Suprapubic skin (tissue), 4 donors: ENCODE results near the gene TGFB1I1. TPM values are rescaled to one million over a fixed set of nuclear protein-coding genes. Genes with fewer than 3 reads are reported as not detected.

ENCODE experiments used
- DNase-seq, 2 donors: peaks; one replicate each; pipeline ENCODE4 v3.0.0-alpha.2; 2019; ENCODE audit warnings: low spot score in 2 of 2
- H3K27ac ChIP-seq: fragments of 200-600 bp; sonication (generic); one replicate; pipeline ENCODE4 v1.5.1; 2019
- H3K27me3 ChIP-seq: fragments of 200-600 bp; sonication (generic); one replicate; pipeline ENCODE4 v1.5.1; 2019
- H3K36me3 ChIP-seq: fragments of 200-600 bp; sonication (generic); one replicate; pipeline ENCODE4 v1.5.1; 2019
- H3K4me1 ChIP-seq: fragments of 200-600 bp; sonication (generic); one replicate; pipeline ENCODE4 v1.5.1; 2019
- H3K4me3 ChIP-seq: fragments of 200-600 bp; sonication (generic); one replicate; pipeline ENCODE4 v1.5.1; 2019; ENCODE audit warnings: mild to moderate bottlenecking
- H3K9me3 ChIP-seq: fragments of 200-600 bp; sonication (generic); one replicate; pipeline ENCODE4 v1.5.1; 2019
- EP300 ChIP-seq: sonication (generic); formaldehyde crosslinking; IDR thresholded peaks from one replicate; pipeline ENCODE4 v1.6.1; 2017; ENCODE audit warnings: antibody characterized with exemption
- POLR2A ChIP-seq, 2 donors: fragments of 450-650 bp; IDR thresholded peaks; one replicate each; pipeline ENCODE4 v1.6.1; 2017; ENCODE audit warnings: antibody characterized with exemption in 2 of 2, mild to moderate bottlenecking in 2 of 2, moderate library complexity in 2 of 2
- POLR2AphosphoS5 ChIP-seq, 3 donors: sonication (generic); formaldehyde crosslinking; IDR thresholded peaks; one replicate each; pipeline ENCODE4 v1.6.1; 2017; ENCODE audit warnings: antibody characterized with exemption in 3 of 3
- WGBS: methylation state at CpG from one replicate; pipeline ENCODE4 v1.1.5; 2018; 5-methylcytosine and 5-hydroxymethylcytosine counted together
- total RNA-seq, 4 donors: library from RNA; depleted of rRNA; stranded (reverse); fragments of >200 nt; gene quantifications; one replicate each; pipeline ENCODE4 v1.1.0, GENCODE V29; 2016
- TF ChIP-seq, protein P1 (sequence below), 2 donors: fragments of 200-600 bp in 1 of 2; fragments of 450-650 bp in 1 of 2; sonication (generic) in 1 of 2; IDR thresholded peaks; one replicate each; pipeline ENCODE4 v1.5.1; 2016 to 2019; ENCODE audit warnings: antibody characterized with exemption in 2 of 2, mild to moderate bottlenecking in 1 of 2, moderate library complexity in 1 of 2

TGFB1I1 gene
- total RNA-seq, 4 donors from 2014 or later: 13.2 to 18.8 (median 14.6) TPM

DNA sequence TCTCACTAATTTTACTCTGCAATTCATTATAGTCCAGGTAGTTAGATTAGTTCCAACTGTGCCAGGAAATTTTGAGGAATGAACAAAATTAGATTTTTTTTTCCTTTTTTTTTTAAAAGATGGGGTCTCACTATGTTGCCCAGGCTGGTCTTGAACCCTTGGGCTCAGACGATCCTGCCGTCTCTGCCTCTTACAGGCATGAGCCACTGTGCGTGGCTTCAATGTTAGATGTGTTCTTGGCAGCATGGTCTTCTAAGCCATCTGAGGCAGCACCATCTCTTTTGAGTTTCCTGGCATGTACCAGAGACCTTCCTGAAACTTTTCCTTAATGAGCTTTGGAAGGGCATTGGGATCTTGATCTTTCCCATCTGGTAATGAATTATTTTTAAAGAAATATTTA is 53.2 kb downstream of the TGFB1I1 start:
- no peak for DNase-seq
- H3K4me1 ChIP-seq: peaks cover 18% of the 10 kb centered on the region
- TF ChIP-seq POLR2AphosphoS5 (IDR thresholded peaks at IDR 0.05) (no peak), POLR2A (IDR thresholded peaks at IDR 0.05) (no peak), EP300 (no peak)
- TF ChIP-seq, protein P1, sequence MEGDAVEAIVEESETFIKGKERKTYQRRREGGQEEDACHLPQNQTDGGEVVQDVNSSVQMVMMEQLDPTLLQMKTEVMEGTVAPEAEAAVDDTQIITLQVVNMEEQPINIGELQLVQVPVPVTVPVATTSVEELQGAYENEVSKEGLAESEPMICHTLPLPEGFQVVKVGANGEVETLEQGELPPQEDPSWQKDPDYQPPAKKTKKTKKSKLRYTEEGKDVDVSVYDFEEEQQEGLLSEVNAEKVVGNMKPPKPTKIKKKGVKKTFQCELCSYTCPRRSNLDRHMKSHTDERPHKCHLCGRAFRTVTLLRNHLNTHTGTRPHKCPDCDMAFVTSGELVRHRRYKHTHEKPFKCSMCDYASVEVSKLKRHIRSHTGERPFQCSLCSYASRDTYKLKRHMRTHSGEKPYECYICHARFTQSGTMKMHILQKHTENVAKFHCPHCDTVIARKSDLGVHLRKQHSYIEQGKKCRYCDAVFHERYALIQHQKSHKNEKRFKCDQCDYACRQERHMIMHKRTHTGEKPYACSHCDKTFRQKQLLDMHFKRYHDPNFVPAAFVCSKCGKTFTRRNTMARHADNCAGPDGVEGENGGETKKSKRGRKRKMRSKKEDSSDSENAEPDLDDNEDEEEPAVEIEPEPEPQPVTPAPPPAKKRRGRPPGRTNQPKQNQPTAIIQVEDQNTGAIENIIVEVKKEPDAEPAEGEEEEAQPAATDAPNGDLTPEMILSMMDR (IDR thresholded peaks at IDR 0.05): no peak
- no peaks in the 10 kb centered on the region for H3K36me3 ChIP-seq
- H3K4me3 ChIP-seq: no peak overlapping the region
- H3K9me3 ChIP-seq: no peaks in the 10 kb centered on the region
- H3K27ac ChIP-seq: no peak overlapping the region
- peaks cover 18% of the 10 kb centered on the region for H3K27me3 ChIP-seq
- 93% methylated on average over 3 of the region's 3 CpGs for WGBS

Other genes with a start within 250 kb of the TGFB1I1 start
- gene ITGAM, start 212.2 kb upstream of the TGFB1I1 start, total RNA-seq: 10 to 100 TPM in 1 of 4 donors, 1 to 10 TPM in 2, under 1 TPM in 1; 0.98 to 14.4 (median 3.8) TPM
- gene ITGAX, start 117.0 kb upstream of the TGFB1I1 start, total RNA-seq: 1 to 10 TPM in 3 of 4 donors, not detected in 1; 1.1 to 2.0 (median 1.2) TPM
- not detected for gene ITGAD, start 78.8 kb upstream of the TGFB1I1 start, total RNA-seq
- not detected for gene COX6A2, start 43.8 kb upstream of the TGFB1I1 start, total RNA-seq
- 1 to 10 TPM; 1.0 to 5.3 (median 1.8) TPM for gene ZNF843, start 29.4 kb upstream of the TGFB1I1 start, total RNA-seq
- gene ARMC5, start 12.7 kb upstream of the TGFB1I1 start, total RNA-seq: 10 to 100 TPM in 3 of 4 donors, 1 to 10 TPM in 1; 9.7 to 24.3 (median 17.9) TPM
- gene SLC5A2, start 11.0 kb downstream of the TGFB1I1 start, total RNA-seq: 1 to 10 TPM in 2 of 4 donors, not detected in 2; 1.1 to 1.4 TPM
- 100 to 1,000 TPM in 1 of 4 donors, 10 to 100 TPM in 3; 44.6 to 109 (median 56.1) TPM for gene RUSF1, start 36.2 kb downstream of the TGFB1I1 start, total RNA-seq
- gene AHSP, start 55.7 kb downstream of the TGFB1I1 start, total RNA-seq: not detected